Measurements from ENCODE around the gene CXCL8. TPM values are rescaled to one million over a fixed set of nuclear protein-coding genes. Genes with fewer than 3 reads are reported as not detected.

CXCL8 gene
- total RNA-seq, 1 experiment from 2014 or later, result 26.4 TPM

GRCh38 chr4:73707269-73707875 lies 33.0 kb upstream of the CXCL8 start:
- Histone ChIP-seq H3K4me3 (no peak overlapping the region), H3K9me3 (replicated peaks) (no peaks in the 10 kb centered on the region), H3K4me1 (replicated peaks) (peaks cover 69% of the 10 kb centered on the region), H3K27me3 (replicated peaks) (no peaks in the 10 kb centered on the region), H3K27ac (peak overlapping the region; percentile 99), H3K36me3 (no peaks in the 10 kb centered on the region)
- no peak for DNase-seq (ENCODE audit: low read depth in 1 of 2, low spot score in 2 of 2)

- H3K36me3 ChIP-seq, result no peaks in the 10 kb centered on the region
- H3K4me3 ChIP-seq, result no peak overlapping the region
- no peaks in the 10 kb centered on the region for H3K9me3 ChIP-seq (replicated peaks)
- peak overlapping the region; percentile 99 for H3K27ac ChIP-seq
- H3K27me3 ChIP-seq (replicated peaks), result no peaks in the 10 kb centered on the region
- H3K4me1 ChIP-seq (replicated peaks), result peaks cover 62% of the 10 kb centered on the region
- peak; percentile 83 to 87 for DNase-seq (ENCODE audit: low read depth in 1 of 2, low spot score in 2 of 2)
Measured at GRCh38 chr4:73707918-73708577, 32.3 kb upstream of the CXCL8 start.

- H3K4me3 ChIP-seq, result no peak overlapping the region
- H3K9me3 ChIP-seq (replicated peaks), result no peaks in the 10 kb centered on the region
- no peak overlapping the region; the same call in 1 of the 2 replicates for H3K27ac ChIP-seq
- no peak for DNase-seq (ENCODE audit: low read depth in 1 of 2, low spot score in 2 of 2)
- H3K36me3 ChIP-seq, result no peaks in the 10 kb centered on the region
- H3K4me1 ChIP-seq (replicated peaks), result peaks cover 47% of the 10 kb centered on the region
- no peaks in the 10 kb centered on the region for H3K27me3 ChIP-seq (replicated peaks)
Measured at GRCh38 chr4:73709451-73710033, 30.8 kb upstream of the CXCL8 start.

GRCh38 chr4:73710094-73710493 lies 30.3 kb upstream of the CXCL8 start:
- peaks cover 42% of the 10 kb centered on the region for H3K4me1 ChIP-seq (replicated peaks)
- H3K36me3 ChIP-seq, result no peaks in the 10 kb centered on the region
- no peaks in the 10 kb centered on the region for H3K9me3 ChIP-seq (replicated peaks)
- no peak for DNase-seq (ENCODE audit: low read depth in 1 of 2, low spot score in 2 of 2)
- H3K27me3 ChIP-seq (replicated peaks), result no peaks in the 10 kb centered on the region
- H3K27ac ChIP-seq, result no peak overlapping the region
- H3K4me3 ChIP-seq, result no peak overlapping the region

- Histone ChIP-seq H3K4me3 (no peak overlapping the region), H3K4me1 (replicated peaks) (peaks cover 24% of the 10 kb centered on the region), H3K9me3 (replicated peaks) (no peaks in the 10 kb centered on the region), H3K27ac (no peak overlapping the region), H3K27me3 (replicated peaks) (no peaks in the 10 kb centered on the region), H3K36me3 (no peaks in the 10 kb centered on the region)
- no peak for DNase-seq (ENCODE audit: low read depth in 1 of 2, low spot score in 2 of 2)
Measured at GRCh38 chr4:73711989-73712388, 28.4 kb upstream of the CXCL8 start.

- no peak overlapping the region for H3K27ac ChIP-seq
- H3K9me3 ChIP-seq (replicated peaks), result no peaks in the 10 kb centered on the region
- no peaks in the 10 kb centered on the region for H3K36me3 ChIP-seq
- H3K4me1 ChIP-seq (replicated peaks), result peaks cover 14% of the 10 kb centered on the region
- no peaks in the 10 kb centered on the region for H3K27me3 ChIP-seq (replicated peaks)
- DNase-seq (ENCODE audit: low read depth in 1 of 2, low spot score in 2 of 2), result no peak
- no peak overlapping the region for H3K4me3 ChIP-seq
Measured at GRCh38 chr4:73713650-73714049, 26.7 kb upstream of the CXCL8 start.

GRCh38 chr4:73714647-73715046 lies 25.7 kb upstream of the CXCL8 start:
- Histone ChIP-seq H3K27ac (no peak overlapping the region), H3K4me3 (no peak overlapping the region), H3K36me3 (no peaks in the 10 kb centered on the region), H3K4me1 (replicated peaks) (peaks cover 12% of the 10 kb centered on the region), H3K27me3 (replicated peaks) (no peaks in the 10 kb centered on the region), H3K9me3 (replicated peaks) (no peaks in the 10 kb centered on the region)
- DNase-seq (ENCODE audit: low read depth in 1 of 2, low spot score in 2 of 2), result no peak

GRCh38 chr4:73715659-73716058 lies 24.7 kb upstream of the CXCL8 start:
- Histone ChIP-seq H3K4me3 (no peak overlapping the region), H3K27ac (no peak overlapping the region), H3K9me3 (replicated peaks) (no peaks in the 10 kb centered on the region), H3K36me3 (no peaks in the 10 kb centered on the region), H3K4me1 (replicated peaks) (peaks cover 12% of the 10 kb centered on the region), H3K27me3 (replicated peaks) (no peaks in the 10 kb centered on the region)
- no peak for DNase-seq (ENCODE audit: low read depth in 1 of 2, low spot score in 2 of 2)

GRCh38 chr4:73718375-73719373 lies 21.7 kb upstream of the CXCL8 start:
- Histone ChIP-seq H3K4me3 (no peak overlapping the region), H3K27ac (peak overlapping the region; percentile 24; the same call in 1 of the 2 replicates), H3K9me3 (replicated peaks) (no peaks in the 10 kb centered on the region), H3K36me3 (no peaks in the 10 kb centered on the region), H3K27me3 (replicated peaks) (no peaks in the 10 kb centered on the region), H3K4me1 (replicated peaks) (peaks cover 30% of the 10 kb centered on the region)
- no peak for DNase-seq (ENCODE audit: low read depth in 1 of 2, low spot score in 2 of 2)

GRCh38 chr4:73721435-73721834 lies 18.9 kb upstream of the CXCL8 start:
- Histone ChIP-seq H3K36me3 (no peaks in the 10 kb centered on the region), H3K9me3 (replicated peaks) (no peaks in the 10 kb centered on the region), H3K4me1 (replicated peaks) (peaks cover 47% of the 10 kb centered on the region), H3K4me3 (no peak overlapping the region), H3K27ac (peak overlapping the region; percentile 19; the same call in 1 of the 2 replicates), H3K27me3 (replicated peaks) (no peaks in the 10 kb centered on the region)
- no peak for DNase-seq (ENCODE audit: low read depth in 1 of 2, low spot score in 2 of 2)

- peaks cover 52% of the 10 kb centered on the region for H3K4me1 ChIP-seq (replicated peaks)
Measured at GRCh38 chr4:73721909-73722308, 18.5 kb upstream of the CXCL8 start.

GRCh38 chr4:73723023-73723422 lies 17.3 kb upstream of the CXCL8 start:
- Histone ChIP-seq H3K4me1 (replicated peaks) (peaks cover 60% of the 10 kb centered on the region), H3K4me3 (no peak overlapping the region), H3K9me3 (replicated peaks) (no peaks in the 10 kb centered on the region), H3K36me3 (no peaks in the 10 kb centered on the region), H3K27me3 (replicated peaks) (no peaks in the 10 kb centered on the region), H3K27ac (no peak overlapping the region)
- no peak for DNase-seq (ENCODE audit: low read depth in 1 of 2, low spot score in 2 of 2)

More at GRCh38 chr4:73721909-73722308, 18.5 kb upstream of the CXCL8 start:
- DNase-seq (ENCODE audit: low read depth in 1 of 2, low spot score in 2 of 2), result no peak
- Histone ChIP-seq H3K27ac (peak overlapping the region; percentile 19; the same call in 1 of the 2 replicates), H3K4me3 (no peak overlapping the region), H3K36me3 (no peaks in the 10 kb centered on the region), H3K9me3 (replicated peaks) (no peaks in the 10 kb centered on the region), H3K27me3 (replicated peaks) (no peaks in the 10 kb centered on the region)

GRCh38 chr4:73723928-73724327 lies 16.4 kb upstream of the CXCL8 start:
- DNase-seq (ENCODE audit: low read depth in 1 of 2, low spot score in 2 of 2), result no peak
- Histone ChIP-seq H3K27ac (no peak overlapping the region), H3K4me3 (no peak overlapping the region), H3K9me3 (replicated peaks) (no peaks in the 10 kb centered on the region), H3K36me3 (no peaks in the 10 kb centered on the region), H3K27me3 (replicated peaks) (no peaks in the 10 kb centered on the region), H3K4me1 (replicated peaks) (peaks cover 51% of the 10 kb centered on the region)

All from SJSA1 (cell line).